MCF 10A (cell line): ENCODE measurements around the gene DUSP15. TPM values are rescaled to one million over a fixed set of nuclear protein-coding genes. Genes with fewer than 3 reads are reported as not detected.

Source experiments
- BruUV-seq: library from RNA; stranded (reverse); fragments of 400-500 nt; replicated peaks from 2 replicates; lab custom pipeline; 2021; lab: Mats Ljungman, UMichigan
- CTCF ChIA-PET: fragments of 300-600 bp; sonication (Branson Sonifier 250); formaldehyde crosslinking; extraction: SDS; loops from one replicate; lab custom pipeline; 2021; ENCODE audit warnings: antibody characterized with exemption, inconsistent platforms; lab: Yijun Ruan, JAX
- POLR2A ChIA-PET: fragments of 300-600, 350-650 bp; sonication (Branson Sonifier 250); formaldehyde crosslinking; extraction: SDS; loops from one replicate; lab custom pipeline; 2020; ENCODE audit warnings: antibody characterized with exemption, inconsistent platforms; lab: Yijun Ruan, JAX
- DNase-seq: peaks from one replicate; pipeline ENCODE4 v3.0.0-alpha.2; 2018; ENCODE audit not compliant: unreplicated experiment
- H3K27ac Mint-ChIP-seq: one replicate; pipeline ENCODE4 v1.8.0; 2022; ENCODE audit warnings: mild to moderate bottlenecking, low read depth, mixed read lengths; ENCODE audit not compliant: unreplicated experiment
- H3K27me3 Mint-ChIP-seq: one replicate; pipeline ENCODE4 v1.8.0; 2022; ENCODE audit warnings: mixed read lengths; ENCODE audit not compliant: insufficient read depth, unreplicated experiment
- H3K36me3 Mint-ChIP-seq: one replicate; pipeline ENCODE4 v1.8.0; 2022; ENCODE audit warnings: mild to moderate bottlenecking, moderate library complexity, mixed read lengths; ENCODE audit not compliant: insufficient read depth, unreplicated experiment
- H3K4me1 Mint-ChIP-seq: one replicate; pipeline ENCODE4 v1.8.0; 2022; ENCODE audit warnings: mixed read lengths; ENCODE audit not compliant: insufficient read depth, unreplicated experiment
- H3K4me3 Mint-ChIP-seq: one replicate; pipeline ENCODE4 v1.8.0; 2022; ENCODE audit warnings: mild to moderate bottlenecking, moderate library complexity, mixed read lengths; ENCODE audit not compliant: unreplicated experiment
- H3K9me3 Mint-ChIP-seq: one replicate; pipeline ENCODE4 v1.8.0; 2022; ENCODE audit warnings: mixed read lengths; ENCODE audit not compliant: unreplicated experiment
- CTCF ChIP-seq: fragments of 200-600 bp; IDR thresholded peaks from one replicate; pipeline ENCODE4 v1.8.0; 2022; ENCODE audit warnings: antibody characterized with exemption, mild to moderate bottlenecking; ENCODE audit not compliant: unreplicated experiment
- intact Hi-C: fragments of 100-400 bp; cut with micrococcal nuclease; formaldehyde crosslinking; loops from 2 replicates; pipeline ENCODE4 v1.14.1; 2022
- total RNA-seq: library from RNA; stranded (reverse); gene quantifications from 2 replicates; pipeline ENCODE4 v1.2.3, GENCODE V29; 2022

The DUSP15 gene
- total RNA-seq, 1 experiment from 2014 or later = not detected

- no peak for DNase-seq
- H3K36me3 Mint-ChIP-seq = no peaks in the 10 kb centered on the region
- H3K4me3 Mint-ChIP-seq = no peak overlapping the region
- no peaks in the 10 kb centered on the region for H3K9me3 Mint-ChIP-seq
- TF ChIP-seq CTCF = no peak
- H3K27me3 Mint-ChIP-seq = peaks cover 26% of the 10 kb centered on the region
- POLR2A ChIA-PET = interaction anchor here (3.0 kb wide), 1 partner anchor 74 kb away, joined by 17 read pairs; the partner anchor contains the start of gene PDRG1
- CTCF ChIA-PET = interaction anchor here (1.1 to 6.2 kb wide), 3 partner anchors 24 to 75 kb away, joined by 3 to 63 read pairs (median 16); partner anchors contain the start of gene PDRG1
- H3K27ac Mint-ChIP-seq = no peak overlapping the region
- BruUV-seq = no TSS peak
- H3K4me1 Mint-ChIP-seq = no peaks in the 10 kb centered on the region
- intact Hi-C loops = no loop called here
Measured at GRCh38 chr20:31877684-31878083, 7.4 kb upstream of the DUSP15 start.

- Mint-ChIP-seq H3K9me3 (no peaks in the 10 kb centered on the region), H3K4me3 (no peak overlapping the region), H3K27ac (no peak overlapping the region), H3K4me1 (no peaks in the 10 kb centered on the region), H3K27me3 (peaks cover 46% of the 10 kb centered on the region), H3K36me3 (no peaks in the 10 kb centered on the region)
- intact Hi-C loops = no loop called here
- ChIA-PET POLR2A (no interaction called here), CTCF (interaction anchor here (0.7 to 1.0 kb wide), 2 partner anchors 12 to 73 kb away, joined by 3 to 5 read pairs; no protein-coding TSS in a partner anchor)
- DNase-seq = no peak
- no TSS peak for BruUV-seq
- no peak for TF ChIP-seq CTCF
Measured at GRCh38 chr20:31875671-31876070, 5.3 kb upstream of the DUSP15 start.

GRCh38 chr20:31872406-31872805 is 2.1 kb upstream of the DUSP15 start:
- H3K4me1 Mint-ChIP-seq = peaks cover 7% of the 10 kb centered on the region
- TF ChIP-seq CTCF = no peak
- BruUV-seq = no TSS peak
- no peaks in the 10 kb centered on the region for H3K9me3 Mint-ChIP-seq
- ChIA-PET POLR2A (interaction anchor here (0.6 kb wide), 1 partner anchor 87 kb away, joined by 3 read pairs; no protein-coding TSS in a partner anchor), CTCF (interaction anchor here (0.6 to 3.3 kb wide), 14 partner anchors 9 to 649 kb away, joined by 3 to 18 read pairs (median 3); partner anchors contain the start of gene PDRG1)
- peaks cover 68% of the 10 kb centered on the region for H3K27me3 Mint-ChIP-seq
- intact Hi-C loops = no loop called here
- DNase-seq = no peak
- no peak overlapping the region for H3K4me3 Mint-ChIP-seq
- H3K27ac Mint-ChIP-seq = no peak overlapping the region
- no peaks in the 10 kb centered on the region for H3K36me3 Mint-ChIP-seq

GRCh38 chr20:31871618-31871954 is 1.3 kb upstream of the DUSP15 start:
- BruUV-seq = no TSS peak
- ChIA-PET CTCF (interaction anchor here (0.6 to 3.3 kb wide), 13 partner anchors 17 to 650 kb away, joined by 3 to 18 read pairs (median 3); partner anchors contain the start of gene PDRG1), POLR2A (interaction anchor here (0.6 kb wide), 1 partner anchor 19 kb away, joined by 3 read pairs; no protein-coding TSS in a partner anchor)
- Mint-ChIP-seq H3K4me1 (peaks cover 7% of the 10 kb centered on the region), H3K9me3 (no peaks in the 10 kb centered on the region), H3K27ac (no peak overlapping the region), H3K27me3 (peaks cover 75% of the 10 kb centered on the region), H3K36me3 (no peaks in the 10 kb centered on the region), H3K4me3 (no peak overlapping the region)
- no peak for DNase-seq
- TF ChIP-seq CTCF = no peak
- intact Hi-C loops = no loop called here
